IMR-90 (cell line): ENCODE results near the gene PDE8B. TPM values are rescaled to one million over a fixed set of nuclear protein-coding genes. Genes with fewer than 3 reads are reported as not detected.

ENCODE experiments used
- ATAC-seq: fragments of 200-7000 bp; cut with Tn5 transposase; 2 replicates; pipeline ENCODE4 v1.9.1; 2020; ENCODE audit warnings: low read depth, mild to moderate bottlenecking, moderate library complexity
- BruUV-seq: library from RNA; stranded (reverse); fragments of 400-500 nt; replicated peaks from 2 replicates; lab custom pipeline; 2021; lab: Mats Ljungman, UMichigan
- CTCF ChIA-PET: fragments of 300-600 bp; formaldehyde crosslinking; extraction: SDS; loops from one replicate; lab custom pipeline; 2021; ENCODE audit warnings: antibody characterized with exemption; lab: Yijun Ruan, JAX
- POLR2A ChIA-PET: fragments of 300-600 bp; sonication (Branson Sonifier 250); formaldehyde crosslinking; loops from one replicate; lab custom pipeline; 2022; ENCODE audit warnings: antibody characterized with exemption; ENCODE audit not compliant: unreplicated experiment; lab: Charles Lee
- DNase-seq: peaks from one replicate; pipeline ENCODE4 v3.0.0; 2013
- H2AFZ ChIP-seq: replicated peaks from 2 replicates; pipeline ENCODE3; 2013; ENCODE audit warnings: low read length, mild to moderate bottlenecking; ENCODE audit not compliant: poor library complexity
- H2AK5ac ChIP-seq: 2 replicates; pipeline ENCODE4 v1.6.1; 2013; ENCODE audit warnings: low read depth, low read length, inconsistent platforms
- H2AK9ac ChIP-seq: replicated peaks from 2 replicates; pipeline ENCODE3; 2013; ENCODE audit warnings: mild to moderate bottlenecking, low read depth, low read length, moderate library complexity; ENCODE audit not compliant: poor library complexity
- H2BK120ac ChIP-seq: 2 replicates; pipeline ENCODE4 v1.6.1; 2013; ENCODE audit warnings: low read depth, low read length, inconsistent platforms
- H2BK15ac ChIP-seq: 3 replicates; pipeline ENCODE4 v1.6.1; 2013; ENCODE audit warnings: low read depth, low read length, inconsistent platforms
- H2BK20ac ChIP-seq: 2 replicates; pipeline ENCODE4 v1.6.1; 2013; ENCODE audit warnings: low read depth, mild to moderate bottlenecking, inconsistent platforms, low read length, moderate library complexity
- H2BK5ac ChIP-seq: 2 replicates; pipeline ENCODE4 v1.6.1; 2013; ENCODE audit warnings: mild to moderate bottlenecking, low read depth, low read length, inconsistent platforms; ENCODE audit not compliant: poor library complexity, severe bottlenecking
- H3K14ac ChIP-seq: replicated peaks from 2 replicates; pipeline ENCODE4 v1.6.1; 2013; ENCODE audit warnings: low read depth, low read length, inconsistent platforms
- H3K18ac ChIP-seq: 2 replicates; pipeline ENCODE4 v1.6.1; 2013; ENCODE audit warnings: low read depth, low read length, control low read depth
- H3K23ac ChIP-seq: 2 replicates; pipeline ENCODE4 v1.6.1; 2013; ENCODE audit warnings: low read depth, low read length, inconsistent platforms
- H3K27ac ChIP-seq: 2 replicates; pipeline ENCODE4 v1.5.1; 2013; ENCODE audit warnings: mild to moderate bottlenecking, control low read depth, low read length; ENCODE audit not compliant: insufficient read depth
- H3K27me3 ChIP-seq: 2 replicates; pipeline ENCODE4 v1.6.1; 2013; ENCODE audit warnings: low read length; ENCODE audit not compliant: control insufficient read depth, insufficient read depth
- H3K36me3 ChIP-seq: 2 replicates; pipeline ENCODE4 v1.6.1; 2013; ENCODE audit warnings: low read length, mixed read lengths; ENCODE audit not compliant: control insufficient read depth, insufficient read depth
- H3K4ac ChIP-seq: 2 replicates; pipeline ENCODE4 v1.6.1; 2013; ENCODE audit warnings: low read depth, low read length, inconsistent platforms
- H3K4me1 ChIP-seq: 2 replicates; pipeline ENCODE4 v1.6.1; 2013; ENCODE audit warnings: low read length, mixed read lengths; ENCODE audit not compliant: control insufficient read depth, insufficient read depth
- H3K4me2 ChIP-seq: 2 replicates; pipeline ENCODE4 v1.6.1; 2013; ENCODE audit warnings: low read depth, mild to moderate bottlenecking, control low read depth, low read length, moderate library complexity
- H3K4me3 ChIP-seq: 2 replicates; pipeline ENCODE4 v1.5.1; 2013; ENCODE audit warnings: low read depth, mild to moderate bottlenecking, control low read depth, low read length, moderate library complexity; ENCODE audit not compliant: insufficient read depth
- H3K56ac ChIP-seq: 2 replicates; pipeline ENCODE4 v1.6.1; 2013; ENCODE audit warnings: low read length, inconsistent platforms; ENCODE audit not compliant: insufficient read depth; ENCODE audit errors: extremely low read depth
- H3K79me1 ChIP-seq, 2 experiments: 2 replicates each; pipeline ENCODE4 v1.6.1; 2013; ENCODE audit warnings: low read length in 2 of 2, inconsistent platforms in 1 of 2, low read depth in 1 of 2
- H3K9ac ChIP-seq: 2 replicates; pipeline ENCODE4 v1.6.1; 2013; ENCODE audit warnings: low read depth, low read length, control low read depth
- H3K9me1 ChIP-seq: 2 replicates; pipeline ENCODE4 v1.6.1; 2013; ENCODE audit warnings: low read length, inconsistent platforms; ENCODE audit not compliant: insufficient read depth
- H3K9me3 ChIP-seq: 2 replicates; pipeline ENCODE4 v1.6.1; 2013; ENCODE audit warnings: low read length; ENCODE audit not compliant: control insufficient read depth, insufficient read depth
- H4K20me1 ChIP-seq: 2 replicates; pipeline ENCODE4 v1.6.1; 2013; ENCODE audit warnings: low read length, inconsistent platforms; ENCODE audit not compliant: insufficient read depth
- H4K5ac ChIP-seq: 2 replicates; pipeline ENCODE4 v1.6.1; 2013; ENCODE audit warnings: mild to moderate bottlenecking, low read depth, low read length, control low read depth
- H4K8ac ChIP-seq, 2 experiments: 2 replicates each; pipeline ENCODE4 v1.6.1; 2013; ENCODE audit warnings: low read depth in 2 of 2, low read length in 2 of 2, control low read depth in 1 of 2, inconsistent platforms in 1 of 2
- H4K91ac ChIP-seq: 2 replicates; pipeline ENCODE4 v1.6.1; 2013; ENCODE audit warnings: low read depth, low read length, inconsistent platforms; ENCODE audit not compliant: insufficient read depth
- CEBPB ChIP-seq: IDR thresholded peaks from 2 replicates; pipeline ENCODE4 v1.6.1; 2012; ENCODE audit warnings: low read depth, low read length, improper control_type of control experiment
- CHD1 ChIP-seq: IDR thresholded peaks from 2 replicates; pipeline ENCODE4 v1.6.1; 2012; ENCODE audit warnings: low read depth, low read length, improper control_type of control experiment
- CTCF ChIP-seq: conservative IDR thresholded peaks from 2 replicates; pipeline ENCODE4 v1.5.1; 2012; ENCODE audit warnings: mild to moderate bottlenecking, low read depth, low read length, improper control_type of control experiment
- WGBS, 2 experiments: methylation state at CpG; one replicate each; pipeline versions ENCODE4 v1.1.5 to v1.1.7; 2013; ENCODE audit warnings: missing lambda C conversion rate in 2 of 2; ENCODE audit not compliant: insufficient read length in 1 of 2; ENCODE audit errors: extremely low coverage in 2 of 2; 5-methylcytosine and 5-hydroxymethylcytosine counted together
- dilution Hi-C: fragments of 300-500 bp; cut with HindIII; formaldehyde crosslinking; loops from one replicate; pipeline ENCODE4 v1.14.3; 2018; ENCODE audit warnings: low sequenced_read_pairs; ENCODE audit not compliant: unreplicated experiment
- in situ Hi-C: fragments of 300-500 bp; cut with MboI; formaldehyde crosslinking; loops from 3 replicates; pipeline ENCODE4 v1.14.3; 2019; ENCODE audit warnings: low sequenced_read_pairs, inconsistent platforms, mixed read lengths
- intact Hi-C: fragments of 100-400 bp; cut with micrococcal nuclease; formaldehyde crosslinking; loops from 2 replicates; pipeline ENCODE4 v1.10.0; 2022
- polyA plus RNA-seq, 3 experiments: library from polyadenylated mRNA; depleted of rRNA; stranded (reverse); fragments of >200 nt; gene quantifications; 2 replicates each; pipeline ENCODE4 v1.2.3, GENCODE V29; 2012; ENCODE audit warnings: low replicate concordance in 1 of 3
- total RNA-seq: library from RNA; depleted of rRNA; stranded (reverse); fragments of >200 nt; gene quantifications from 2 replicates; pipeline ENCODE4 v1.2.3, GENCODE V29; 2012
- TF ChIP-seq, protein P1 (sequence below): fragments of 150-350 bp; IDR thresholded peaks from 2 replicates; pipeline ENCODE4 v1.6.1; 2016; ENCODE audit warnings: low read depth, mild to moderate bottlenecking, low read length, moderate library complexity, borderline replicate concordance

PDE8B gene
- total and polyA plus RNA-seq, 2 of the 4 experiments (the other 2 are of a cell fraction): under 0.01 to 0.03 TPM

GRCh38 chr5:77197840-77198554 is 12.5 kb upstream of the PDE8B start:
- peaks cover 2% of the 10 kb centered on the region; the same call in 1 of the 2 replicates for H3K9me3 ChIP-seq
- no peak overlapping the region for H4K91ac ChIP-seq
- DNase-seq (no peak), ATAC-seq (no peak)
- no peak overlapping the region for H3K4me2 ChIP-seq
- H2AK5ac ChIP-seq: no peak overlapping the region
- H2BK15ac ChIP-seq: no peak overlapping the region
- no peaks in the 10 kb centered on the region for H3K36me3 ChIP-seq
- no peak overlapping the region for H3K14ac ChIP-seq
- H3K56ac ChIP-seq: no peak overlapping the region
- H3K79me1 ChIP-seq: no peaks in the 10 kb centered on the region
- H2AFZ ChIP-seq: no peak overlapping the region
- TF ChIP-seq CEBPB: no peak
- TF ChIP-seq, protein P1, sequence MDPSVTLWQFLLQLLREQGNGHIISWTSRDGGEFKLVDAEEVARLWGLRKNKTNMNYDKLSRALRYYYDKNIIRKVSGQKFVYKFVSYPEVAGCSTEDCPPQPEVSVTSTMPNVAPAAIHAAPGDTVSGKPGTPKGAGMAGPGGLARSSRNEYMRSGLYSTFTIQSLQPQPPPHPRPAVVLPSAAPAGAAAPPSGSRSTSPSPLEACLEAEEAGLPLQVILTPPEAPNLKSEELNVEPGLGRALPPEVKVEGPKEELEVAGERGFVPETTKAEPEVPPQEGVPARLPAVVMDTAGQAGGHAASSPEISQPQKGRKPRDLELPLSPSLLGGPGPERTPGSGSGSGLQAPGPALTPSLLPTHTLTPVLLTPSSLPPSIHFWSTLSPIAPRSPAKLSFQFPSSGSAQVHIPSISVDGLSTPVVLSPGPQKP: no peak
- TF ChIP-seq CTCF: no peak
- TF ChIP-seq CHD1: no peak
- no peaks in the 10 kb centered on the region for H3K9me1 ChIP-seq
- no peak overlapping the region for H3K9ac ChIP-seq
- H3K27me3 ChIP-seq: peaks cover 3% of the 10 kb centered on the region
- no peaks in the 10 kb centered on the region for H3K4me1 ChIP-seq
- H2BK120ac ChIP-seq: no peak overlapping the region
- H2AK9ac ChIP-seq: no peak overlapping the region
- no peaks in the 10 kb centered on the region for H4K20me1 ChIP-seq
- no TSS peak for BruUV-seq
- H2BK5ac ChIP-seq: no peak overlapping the region
- no peak overlapping the region for H3K4me3 ChIP-seq
- no peak overlapping the region for H4K8ac ChIP-seq
- H3K4ac ChIP-seq: no peak overlapping the region
- CTCF ChIA-PET: interaction anchor here (1.0 kb wide), 1 partner anchor 15 kb away, joined by 3 read pairs; no protein-coding TSS in a partner anchor
- no peak overlapping the region for H2BK20ac ChIP-seq
- no peak overlapping the region for H3K18ac ChIP-seq
- no peak overlapping the region for H3K23ac ChIP-seq
- in situ Hi-C loops: no loop called here
- no peak overlapping the region for H4K5ac ChIP-seq
- no CpG with 5 or more reads among the region's 2 CpGs for WGBS, 2 experiments
- POLR2A ChIA-PET: no interaction called here
- H3K27ac ChIP-seq: no peak overlapping the region
- dilution Hi-C loops: no loop called here
- intact Hi-C loops: no loop called here
